ENCODE data around the gene TXLNB. TPM values are rescaled to one million over a fixed set of nuclear protein-coding genes. Genes with fewer than 3 reads are reported as not detected.

TXLNB gene
- total and polyA plus RNA-seq, 2 of the 13 experiments (the other 11 are each of a cell fraction or from before 2014, with no cell fraction given), result not detected

GRCh38 chr6:139289233-139289632 is 2.6 kb downstream of the TXLNB start:
- ChIA-PET CTCF (ENCODE audit: low intra/inter-chr PET ratio, low total read pairs) (no interaction called here), POLR2A (no interaction called here)
- Histone ChIP-seq H3K79me2 (ENCODE audit: insufficient read depth, low read length) (no peaks in the 10 kb centered on the region), H3K36me3 (replicated peaks in 1 of 2; ENCODE audit: control insufficient read depth in 1 of 2, insufficient read depth in 2 of 2, low read length in 2 of 2) (no peaks in the 10 kb centered on the region), H2AFZ (ENCODE audit: low read length) (no peak overlapping the region), H3K4me2 (ENCODE audit: low read depth, low read length) (no peak overlapping the region), H4K20me1 (ENCODE audit: insufficient read depth, low read length) (no peaks in the 10 kb centered on the region), H3K4me1 (ENCODE audit: insufficient read depth, low read length) (no peaks in the 10 kb centered on the region), H3K4me3 (replicated peaks in 1 of 3; ENCODE audit: insufficient read depth in 1 of 3, low read depth in 2 of 3, low read length in 3 of 3) (no peak overlapping the region), H3K27me3 (ENCODE audit: control insufficient read depth in 1 of 2, insufficient read depth in 2 of 2, low read length in 2 of 2) (peaks cover 0 to 5% of the 10 kb centered on the region in 2 experiments; a peak in 2 of 5 replicates), H3K9me3 (ENCODE audit: low read length) (no peaks in the 10 kb centered on the region), H3K27ac (ENCODE audit: extremely low read length, insufficient read depth, low read length) (no peak overlapping the region), H3K9ac (ENCODE audit: insufficient read depth, low read depth, low read length) (no peak overlapping the region)
- intact Hi-C loops (cut with micrococcal nuclease; ENCODE audit: unreplicated experiment) (no loop called here), in situ Hi-C loops (cut with HindIII; ENCODE audit: extremely low pct_ligation_motif_present, low pct_unique_long_range_greater_than_20kb) (no loop called here)
- FAIRE-seq (no peak), DNase-seq (ENCODE audit: low spot score) (no peak), ATAC-seq (no peak)
- 39% methylated on average over 10 of the region's 10 CpGs for WGBS (ENCODE audit: low lambda C conversion rate)
- no peak for TF ChIP-seq DPF2 (CRISPR knock-in tag; IDR thresholded peaks at IDR 0.05; ENCODE audit: borderline replicate concordance, low read depth)
- no peak for TF ChIP-seq ZBTB25 (CRISPR knock-in tag; IDR thresholded peaks at IDR 0.05)
- TF ChIP-seq ZNF329 (CRISPR knock-in tag; IDR thresholded peaks at IDR 0.05; ENCODE audit: low read depth), result no peak
- no peak for TF ChIP-seq HIVEP1 (CRISPR knock-in tag; IDR thresholded peaks at IDR 0.05)
- TF ChIP-seq ARID4A (CRISPR knock-in tag; IDR thresholded peaks at IDR 0.05; ENCODE audit: borderline replicate concordance), result no peak
- TF ChIP-seq BCL3 (CRISPR knock-in tag; IDR thresholded peaks at IDR 0.05), result no peak
- TF ChIP-seq ZSCAN29 (CRISPR knock-in tag; conservative IDR thresholded peaks at IDR 0.05), result no peak
- TF ChIP-seq ZNF17 (CRISPR knock-in tag; IDR thresholded peaks at IDR 0.05), result no peak
- TF ChIP-seq PBX2 (CRISPR knock-in tag; IDR thresholded peaks at IDR 0.05), result no peak
- no peak for TF ChIP-seq ATF5 (CRISPR knock-in tag; IDR thresholded peaks at IDR 0.05; ENCODE audit: low read depth)
- no peak for TF ChIP-seq BHLHE40 (IDR thresholded peaks at IDR 0.05; ENCODE audit: low read length)
- TF ChIP-seq ZNF781 (CRISPR knock-in tag; IDR thresholded peaks at IDR 0.05; ENCODE audit: borderline replicate concordance, not compliant biosample characterization), result no peak
- no peak for TF ChIP-seq SAFB2 (CRISPR knock-in tag; IDR thresholded peaks at IDR 0.05; ENCODE audit: borderline replicate concordance, low read depth)
- TF ChIP-seq ZNF136 (CRISPR knock-in tag; IDR thresholded peaks at IDR 0.05; ENCODE audit: low read depth), result no peak
- no TSS peak for BruUV-seq (replicated peaks)

Measured in HepG2 (cell line).